Measurements from ENCODE around the gene PARP6.

- TF ChIP-seq POLR2AphosphoS5 (IDR thresholded peaks at IDR 0.05; ENCODE audit: low read depth, low read length): no peak
- no peak for TF ChIP-seq RFX5 (IDR thresholded peaks at IDR 0.05; ENCODE audit: low read length)
- TF ChIP-seq CHD2 (IDR thresholded peaks at IDR 0.05; ENCODE audit: low read length, partially characterized antibody): no peak
- no peak for TF ChIP-seq EP300 (IDR thresholded peaks at IDR 0.05; ENCODE audit: borderline replicate concordance in 1 of 2, low read depth in 1 of 2, low read length in 1 of 2)
- TF ChIP-seq MAX (IDR thresholded peaks at IDR 0.05; ENCODE audit: low read depth): no peak
- TF ChIP-seq ZBTB33 (IDR thresholded peaks at IDR 0.05; ENCODE audit: borderline replicate concordance, low read depth): no peak
These were observed 8.4 kb upstream of the PARP6 start for GRCh38 chr15:72280751-72281150.

Data from SK-N-SH (cell line).